PC-9 (cell line): ENCODE data around the gene STAT5B. TPM values are rescaled to one million over a fixed set of nuclear protein-coding genes. Genes with fewer than 3 reads are reported as not detected.
"Not testable (repeated sequence)": the region's sequence is repeated elsewhere in the genome, so short reads cannot be mapped to it uniquely, and the experiment has no call there.

ENCODE experiments used
- BruUV-seq: library from RNA; stranded (reverse); fragments of 400-500 nt; replicated peaks from 2 replicates; lab custom pipeline; 2021; lab: Mats Ljungman, UMichigan
- CTCF ChIA-PET: fragments of 300-600 bp; sonication (Branson Sonifier 250); formaldehyde crosslinking; loops from one replicate; lab custom pipeline; 2022; ENCODE audit warnings: antibody characterized with exemption; lab: Charles Lee
- POLR2A ChIA-PET: fragments of 300-600 bp; sonication (Branson Sonifier 250); formaldehyde crosslinking; loops from one replicate; lab custom pipeline; 2022; ENCODE audit warnings: antibody characterized with exemption; ENCODE audit not compliant: unreplicated experiment; lab: Charles Lee
- DNase-seq, 2 experiments: peaks; one replicate each; pipeline versions ENCODE4 v3.0.0 to v3.0.0-alpha.2; 2015 to 2022; ENCODE audit warnings: mixed read lengths in 1 of 2
- H2AFZ ChIP-seq: fragments of 200-600 bp; sonication (generic); 2 replicates; pipeline ENCODE4 v1.8.1; 2017; ENCODE audit warnings: antibody characterized with exemption
- H3F3A ChIP-seq: fragments of 200-600 bp; sonication (generic); 2 replicates; pipeline ENCODE4 v1.8.1; 2017; ENCODE audit warnings: antibody characterized with exemption, mild to moderate bottlenecking, low read depth; ENCODE audit not compliant: insufficient read depth
- H3K27ac ChIP-seq: fragments of 200-600 bp; sonication (generic); 2 replicates; pipeline ENCODE4 v1.6.1; 2016; ENCODE audit warnings: mixed run types
- H3K27me3 ChIP-seq: fragments of 200-600 bp; sonication (generic); 2 replicates; pipeline ENCODE4 v1.6.1; 2016; ENCODE audit warnings: low read depth, mixed run types; ENCODE audit not compliant: insufficient read depth
- H3K36me3 ChIP-seq: fragments of 200-600 bp; sonication (generic); 2 replicates; pipeline ENCODE4 v1.6.1; 2016; ENCODE audit warnings: low read depth, mixed run types
- H3K4me1 ChIP-seq: fragments of 200-600 bp; sonication (generic); replicated peaks from 2 replicates; pipeline ENCODE4 v1.6.1; 2016; ENCODE audit warnings: mixed run types; ENCODE audit not compliant: insufficient read depth
- H3K4me2 ChIP-seq: fragments of 200-600 bp; sonication (generic); 2 replicates; pipeline ENCODE4 v1.6.1; 2017; ENCODE audit warnings: mixed run types
- H3K4me3 ChIP-seq: fragments of 200-600 bp; sonication (generic); 2 replicates; pipeline ENCODE4 v1.6.1; 2016; ENCODE audit warnings: mixed run types
- H3K79me2 ChIP-seq: fragments of 200-600 bp; sonication (generic); 2 replicates; pipeline ENCODE4 v1.6.1; 2017; ENCODE audit warnings: low read depth, mixed run types
- H3K9me2 ChIP-seq: fragments of 200-600 bp; sonication (generic); 2 replicates; pipeline ENCODE4 v1.8.1; 2017; ENCODE audit warnings: mild to moderate bottlenecking; ENCODE audit not compliant: insufficient read depth
- H3K9me3 ChIP-seq: fragments of 200-600 bp; sonication (generic); 2 replicates; pipeline ENCODE4 v1.8.1; 2016; ENCODE audit warnings: low read depth; ENCODE audit not compliant: insufficient read depth
- H4K20me1 ChIP-seq: fragments of 200-600 bp; sonication (generic); 2 replicates; pipeline ENCODE4 v1.8.1; 2017; ENCODE audit not compliant: insufficient read depth
- EZH2 ChIP-seq: fragments of 200-600 bp; sonication (generic); IDR thresholded peaks from 2 replicates; pipeline ENCODE4 v1.8.0; 2017; ENCODE audit warnings: antibody characterized with exemption, low read depth
- intact Hi-C: fragments of 100-400 bp; cut with micrococcal nuclease; formaldehyde crosslinking; loops from one replicate; pipeline ENCODE4 v1.10.0; 2022; ENCODE audit not compliant: unreplicated experiment
- total RNA-seq: library from RNA; stranded (reverse); gene quantifications from 2 replicates; pipeline ENCODE4 v1.2.3, GENCODE V29; 2021
- TF ChIP-seq, protein P1 (sequence below): fragments of 200-600 bp; sonication (generic); conservative IDR thresholded peaks from 2 replicates; pipeline ENCODE4 v1.6.1; 2017; ENCODE audit warnings: mixed run types, antibody characterized with exemption, mild to moderate bottlenecking, moderate library complexity

STAT5B gene
- total RNA-seq, 1 experiment from 2014 or later: 19.5 TPM

- ChIA-PET POLR2A (no interaction called here), CTCF (no interaction called here)
- H3K4me1 ChIP-seq: peaks cover 21% of the 10 kb centered on the region
- H3K4me3 ChIP-seq: no peak overlapping the region
- H4K20me1 ChIP-seq: 0 out of 2 replicates have a peak, but pooled peaks cover 4% of the 10 kb centered on the region
- BruUV-seq: no TSS peak
- TF ChIP-seq, protein P1, sequence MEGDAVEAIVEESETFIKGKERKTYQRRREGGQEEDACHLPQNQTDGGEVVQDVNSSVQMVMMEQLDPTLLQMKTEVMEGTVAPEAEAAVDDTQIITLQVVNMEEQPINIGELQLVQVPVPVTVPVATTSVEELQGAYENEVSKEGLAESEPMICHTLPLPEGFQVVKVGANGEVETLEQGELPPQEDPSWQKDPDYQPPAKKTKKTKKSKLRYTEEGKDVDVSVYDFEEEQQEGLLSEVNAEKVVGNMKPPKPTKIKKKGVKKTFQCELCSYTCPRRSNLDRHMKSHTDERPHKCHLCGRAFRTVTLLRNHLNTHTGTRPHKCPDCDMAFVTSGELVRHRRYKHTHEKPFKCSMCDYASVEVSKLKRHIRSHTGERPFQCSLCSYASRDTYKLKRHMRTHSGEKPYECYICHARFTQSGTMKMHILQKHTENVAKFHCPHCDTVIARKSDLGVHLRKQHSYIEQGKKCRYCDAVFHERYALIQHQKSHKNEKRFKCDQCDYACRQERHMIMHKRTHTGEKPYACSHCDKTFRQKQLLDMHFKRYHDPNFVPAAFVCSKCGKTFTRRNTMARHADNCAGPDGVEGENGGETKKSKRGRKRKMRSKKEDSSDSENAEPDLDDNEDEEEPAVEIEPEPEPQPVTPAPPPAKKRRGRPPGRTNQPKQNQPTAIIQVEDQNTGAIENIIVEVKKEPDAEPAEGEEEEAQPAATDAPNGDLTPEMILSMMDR: no peak
- TF ChIP-seq EZH2: no peak
- intact Hi-C loops: no loop called here
- peaks cover 44% of the 10 kb centered on the region for H3K79me2 ChIP-seq
- peak overlapping the region; percentile 44 for H3K4me2 ChIP-seq
- peak overlapping the region; percentile 82 for H3K27ac ChIP-seq
- H3K27me3 ChIP-seq: no peaks in the 10 kb centered on the region
- no peak for DNase-seq
- no peaks in the 10 kb centered on the region for H3K9me2 ChIP-seq
- H3F3A ChIP-seq: peaks cover 24% of the 10 kb centered on the region
- H3K9me3 ChIP-seq: no peaks in the 10 kb centered on the region
- no peak overlapping the region for H2AFZ ChIP-seq
- H3K36me3 ChIP-seq: no peaks in the 10 kb centered on the region
Measured at GRCh38 chr17:42266462-42266861, 9.7 kb downstream of the STAT5B start.

- H3K9me3 ChIP-seq, H3K27me3 ChIP-seq, H3K27ac ChIP-seq, BruUV-seq, intact Hi-C loops, H2AFZ ChIP-seq, POLR2A ChIA-PET, H4K20me1 ChIP-seq, H3K9me2 ChIP-seq, H3K4me2 ChIP-seq, H3K36me3 ChIP-seq, H3K4me3 ChIP-seq, DNase-seq: not testable (repeated sequence)
- CTCF ChIA-PET: interaction anchor here (0.7 kb wide), 1 partner anchor 357 kb away, joined by 5 read pairs; no protein-coding TSS in a partner anchor
- Histone ChIP-seq H3K79me2 (peaks cover 30% of the 10 kb centered on the region), H3F3A (peaks cover 19% of the 10 kb centered on the region), H3K4me1 (peaks cover 21% of the 10 kb centered on the region)
Measured at GRCh38 chr17:42264366-42264765, 11.8 kb downstream of the STAT5B start.

- no peak overlapping the region for H3K4me2 ChIP-seq
- H3K9me3 ChIP-seq: no peaks in the 10 kb centered on the region
- CTCF ChIA-PET: no interaction called here
- H2AFZ ChIP-seq: no peak overlapping the region
- POLR2A ChIA-PET: no interaction called here
- H3K9me2 ChIP-seq: no peaks in the 10 kb centered on the region
- H3K79me2 ChIP-seq: peaks cover 15% of the 10 kb centered on the region
- peaks cover 12% of the 10 kb centered on the region for H3K4me1 ChIP-seq
- H3K27me3 ChIP-seq: no peaks in the 10 kb centered on the region
- BruUV-seq: no TSS peak
- no peak overlapping the region for H3K27ac ChIP-seq
- no peaks in the 10 kb centered on the region for H3K36me3 ChIP-seq
- TF ChIP-seq EZH2: no peak
- TF ChIP-seq, protein P1: no peak
- no peaks in the 10 kb centered on the region for H4K20me1 ChIP-seq
- H3F3A ChIP-seq: peaks cover 20% of the 10 kb centered on the region
- H3K4me3 ChIP-seq: no peak overlapping the region
- no peak for DNase-seq
- intact Hi-C loops: no loop called here
Measured at GRCh38 chr17:42260318-42260717, 15.9 kb downstream of the STAT5B start.

- CTCF ChIA-PET: interaction anchor here (0.7 kb wide), 1 partner anchor 1137 kb away, joined by 4 read pairs; no protein-coding TSS in a partner anchor
Measured at GRCh38 chr17:42255445-42255844, 20.7 kb downstream of the STAT5B start.

More at GRCh38 chr17:42255445-42255844, 20.7 kb downstream of the STAT5B start:
- DNase-seq: no peak
- H3K9me2 ChIP-seq: no peaks in the 10 kb centered on the region
- peak overlapping the region; percentile 55 for H3K4me2 ChIP-seq
- no peaks in the 10 kb centered on the region for H3K27me3 ChIP-seq
- no peak overlapping the region for H3K4me3 ChIP-seq
- no TSS peak for BruUV-seq
- TF ChIP-seq, protein P1: no peak
- TF ChIP-seq EZH2: no peak
- POLR2A ChIA-PET: no interaction called here
- intact Hi-C loops: no loop called here
- H2AFZ ChIP-seq: no peak overlapping the region
- H3K9me3 ChIP-seq: no peaks in the 10 kb centered on the region
- no peaks in the 10 kb centered on the region for H4K20me1 ChIP-seq
- peaks cover 48% of the 10 kb centered on the region for H3F3A ChIP-seq
- peaks cover 19% of the 10 kb centered on the region for H3K79me2 ChIP-seq
- H3K27ac ChIP-seq: peak overlapping the region; percentile 78
- H3K4me1 ChIP-seq: peaks cover 47% of the 10 kb centered on the region
- H3K36me3 ChIP-seq: no peaks in the 10 kb centered on the region
